ENCODE results near the gene FKBP8. TPM values are rescaled to one million over a fixed set of nuclear protein-coding genes. Genes with fewer than 3 reads are reported as not detected.

FKBP8 gene
- polyA plus RNA-seq, 3 donors, result 78.0 to 159 (median 81.2) TPM

GRCh38 chr19:18504886-18505610 lies 38.3 kb downstream of the FKBP8 start:
- H3K4me3 Mint-ChIP-seq, result no peak overlapping the region
- H3K4me1 ChIP-seq (ENCODE audit: control insufficient read depth in 1 of 2, insufficient read depth in 2 of 2, low read length in 2 of 2), result peaks cover 96 to 100% of the 10 kb centered on the region in 2 donors

More at GRCh38 chr19:18504886-18505610, 38.3 kb downstream of the FKBP8 start:
- peaks cover 4 to 20% of the 10 kb centered on the region in 2 donors for H3K36me3 ChIP-seq (replicated peaks in 1 of 2; ENCODE audit: control insufficient read depth in 1 of 2, insufficient read depth in 2 of 2, low read length in 2 of 2)
- peak overlapping the region; percentile 68 for H3K9ac ChIP-seq (ENCODE audit: insufficient read depth, low read length, poor library complexity, severe bottlenecking)
- H3K79me2 ChIP-seq (ENCODE audit: insufficient read depth, low read length), result peaks cover 92% of the 10 kb centered on the region
- H3K27ac ChIP-seq (ENCODE audit: low read depth in 1 of 2, low read length in 2 of 2), result peak overlapping the region; percentile 21 to 96
- peaks cover 96% of the 10 kb centered on the region for H3K4me1 Mint-ChIP-seq
- DNase-seq, result no peak
- peaks cover 99% of the 10 kb centered on the region for H4K20me1 ChIP-seq (ENCODE audit: insufficient read depth, low read length)
- TF ChIP-seq, protein P1, sequence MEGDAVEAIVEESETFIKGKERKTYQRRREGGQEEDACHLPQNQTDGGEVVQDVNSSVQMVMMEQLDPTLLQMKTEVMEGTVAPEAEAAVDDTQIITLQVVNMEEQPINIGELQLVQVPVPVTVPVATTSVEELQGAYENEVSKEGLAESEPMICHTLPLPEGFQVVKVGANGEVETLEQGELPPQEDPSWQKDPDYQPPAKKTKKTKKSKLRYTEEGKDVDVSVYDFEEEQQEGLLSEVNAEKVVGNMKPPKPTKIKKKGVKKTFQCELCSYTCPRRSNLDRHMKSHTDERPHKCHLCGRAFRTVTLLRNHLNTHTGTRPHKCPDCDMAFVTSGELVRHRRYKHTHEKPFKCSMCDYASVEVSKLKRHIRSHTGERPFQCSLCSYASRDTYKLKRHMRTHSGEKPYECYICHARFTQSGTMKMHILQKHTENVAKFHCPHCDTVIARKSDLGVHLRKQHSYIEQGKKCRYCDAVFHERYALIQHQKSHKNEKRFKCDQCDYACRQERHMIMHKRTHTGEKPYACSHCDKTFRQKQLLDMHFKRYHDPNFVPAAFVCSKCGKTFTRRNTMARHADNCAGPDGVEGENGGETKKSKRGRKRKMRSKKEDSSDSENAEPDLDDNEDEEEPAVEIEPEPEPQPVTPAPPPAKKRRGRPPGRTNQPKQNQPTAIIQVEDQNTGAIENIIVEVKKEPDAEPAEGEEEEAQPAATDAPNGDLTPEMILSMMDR (IDR thresholded peaks at IDR 0.05), result no peak
- no peak overlapping the region for H2AFZ ChIP-seq (ENCODE audit: insufficient read depth, low read depth, low read length, poor library complexity, severe bottlenecking)
- peaks cover 0 to 3% (median 2%) of the 10 kb centered on the region in 3 donors for H3K27me3 Mint-ChIP-seq (ENCODE audit: low read depth in 3 of 3)
- no peaks in the 10 kb centered on the region for H3K9me3 Mint-ChIP-seq
- H3K36me3 Mint-ChIP-seq, result peaks cover 34 to 39% of the 10 kb centered on the region in 2 donors
- WGBS (ENCODE audit: insufficient coverage), result 89% methylated on average over 8 of the region's 8 CpGs
- peak overlapping the region in 6 of 7 donors; percentile 54 to 98 (median 84) for H3K27ac Mint-ChIP-seq
- H3K4me2 ChIP-seq (replicated peaks; ENCODE audit: extremely low read depth, low read length, poor library complexity, severe bottlenecking), result no peak overlapping the region
- intact Hi-C loops (cut with micrococcal nuclease), result loop anchor here in 1 of 2 donors (5.0 kb wide), 1 partner anchor 33 kb away; no protein-coding TSS in a partner anchor
- H3K9me3 ChIP-seq (replicated peaks in 1 of 2; ENCODE audit: control insufficient read depth in 1 of 2, insufficient read depth in 1 of 2, low read length in 2 of 2), result no peaks in the 10 kb centered on the region
- H3K27me3 ChIP-seq (ENCODE audit: control insufficient read depth in 2 of 2, insufficient read depth in 2 of 2, low read length in 2 of 2), result no peaks in the 10 kb centered on the region
- no peak overlapping the region for H3K4me3 ChIP-seq (replicated peaks in 1 of 3; ENCODE audit: low read depth in 2 of 3, low read length in 3 of 3)
